Measurements from ENCODE around the gene ADM2.
"Not testable (repeated sequence)": the region's sequence is repeated elsewhere in the genome, so short reads cannot be mapped to it uniquely, and the experiment has no call there.

The ADM2 gene

GRCh38 chr22:50481440-50482106 lies at the start of gene ADM2:
ADM2 (plus strand) TSS chr22:50481543; CDS start chr22:50481848, 305 bp downstream.
- peak; percentile 35 for DNase-seq
- in situ Hi-C loops (cut with HindIII; ENCODE audit: low pct_ligation_motif_present, low pct_unique_long_range_greater_than_20kb, low sequenced_read_pairs) = no loop called here

- in situ Hi-C loops (cut with HindIII; ENCODE audit: low pct_ligation_motif_present, low pct_unique_long_range_greater_than_20kb, low sequenced_read_pairs) = no loop called here
- DNase-seq = no peak
Measured at GRCh38 chr22:50432131-50432876, 49.0 kb upstream of the ADM2 start.

GRCh38 chr22:50432877-50433510 lies 48.3 kb upstream of the ADM2 start:
- DNase-seq; in situ Hi-C loops (cut with HindIII; ENCODE audit: low pct_ligation_motif_present, low pct_unique_long_range_greater_than_20kb, low sequenced_read_pairs): not testable (repeated sequence)

GRCh38 chr22:50434849-50435248 lies 46.5 kb upstream of the ADM2 start:
- in situ Hi-C loops (cut with HindIII; ENCODE audit: low pct_ligation_motif_present, low pct_unique_long_range_greater_than_20kb, low sequenced_read_pairs) = no loop called here
- no peak for DNase-seq

- no peak for DNase-seq
- in situ Hi-C loops (cut with HindIII; ENCODE audit: low pct_ligation_motif_present, low pct_unique_long_range_greater_than_20kb, low sequenced_read_pairs) = no loop called here
Measured at GRCh38 chr22:50435291-50436014, 45.9 kb upstream of the ADM2 start.

GRCh38 chr22:50436015-50436830 lies 45.1 kb upstream of the ADM2 start:
- in situ Hi-C loops (cut with HindIII; ENCODE audit: low pct_ligation_motif_present, low pct_unique_long_range_greater_than_20kb, low sequenced_read_pairs) = no loop called here
- no peak for DNase-seq

- DNase-seq = no peak
- in situ Hi-C loops (cut with HindIII; ENCODE audit: low pct_ligation_motif_present, low pct_unique_long_range_greater_than_20kb, low sequenced_read_pairs) = no loop called here
Measured at GRCh38 chr22:50436841-50437341, 44.5 kb upstream of the ADM2 start.

GRCh38 chr22:50437511-50438304 lies 43.6 kb upstream of the ADM2 start:
- in situ Hi-C loops (cut with HindIII; ENCODE audit: low pct_ligation_motif_present, low pct_unique_long_range_greater_than_20kb, low sequenced_read_pairs) = no loop called here
- no peak for DNase-seq

- DNase-seq = no peak
- in situ Hi-C loops (cut with HindIII; ENCODE audit: low pct_ligation_motif_present, low pct_unique_long_range_greater_than_20kb, low sequenced_read_pairs) = no loop called here
Measured at GRCh38 chr22:50438305-50439275, 42.8 kb upstream of the ADM2 start.

GRCh38 chr22:50439314-50439870 lies 42.0 kb upstream of the ADM2 start:
- no peak for DNase-seq
- in situ Hi-C loops (cut with HindIII; ENCODE audit: low pct_ligation_motif_present, low pct_unique_long_range_greater_than_20kb, low sequenced_read_pairs) = no loop called here

GRCh38 chr22:50439871-50440331 lies 41.4 kb upstream of the ADM2 start:
- no peak for DNase-seq
- in situ Hi-C loops (cut with HindIII; ENCODE audit: low pct_ligation_motif_present, low pct_unique_long_range_greater_than_20kb, low sequenced_read_pairs) = no loop called here

GRCh38 chr22:50440544-50441249 lies 40.6 kb upstream of the ADM2 start:
- in situ Hi-C loops (cut with HindIII; ENCODE audit: low pct_ligation_motif_present, low pct_unique_long_range_greater_than_20kb, low sequenced_read_pairs) = no loop called here
- no peak for DNase-seq

- in situ Hi-C loops (cut with HindIII; ENCODE audit: low pct_ligation_motif_present, low pct_unique_long_range_greater_than_20kb, low sequenced_read_pairs) = no loop called here
- DNase-seq = no peak
Measured at GRCh38 chr22:50441428-50441993, 39.8 kb upstream of the ADM2 start.

GRCh38 chr22:50443197-50443596 lies 38.1 kb upstream of the ADM2 start:
- in situ Hi-C loops (cut with HindIII; ENCODE audit: low pct_ligation_motif_present, low pct_unique_long_range_greater_than_20kb, low sequenced_read_pairs) = no loop called here

More at GRCh38 chr22:50443197-50443596, 38.1 kb upstream of the ADM2 start:
- DNase-seq = no peak
